Mesenchymal stem cell (in vitro differentiated cells and primary cell): ENCODE results near the gene MRPL4.

ENCODE experiments used
- DNase-seq: peaks from one replicate; pipeline ENCODE4 v3.0.0-alpha.2; 2013
- H2AFZ ChIP-seq: one replicate; pipeline ENCODE4 v1.6.1; 2013; ENCODE audit warnings: low read depth, mild to moderate bottlenecking, control low read depth, inconsistent platforms, low read length, moderate library complexity
- H2AK5ac ChIP-seq: 2 replicates; pipeline ENCODE4 v1.6.1; 2013; ENCODE audit warnings: low read length, moderate library complexity, mild to moderate bottlenecking, inconsistent platforms; ENCODE audit not compliant: severe bottlenecking
- H2BK120ac ChIP-seq: one replicate; pipeline ENCODE4 v1.6.1; 2013; ENCODE audit warnings: low read depth, mild to moderate bottlenecking, inconsistent platforms, low read length, moderate library complexity
- H2BK12ac ChIP-seq, 2 experiments: one replicate each; pipeline ENCODE4 v1.6.1; 2013; ENCODE audit warnings: inconsistent platforms in 2 of 2, low read length in 2 of 2, mild to moderate bottlenecking in 2 of 2, moderate library complexity in 2 of 2, control low read depth in 1 of 2
- H2BK15ac ChIP-seq: one replicate; pipeline ENCODE4 v1.6.1; 2013; ENCODE audit warnings: mild to moderate bottlenecking, low read depth, inconsistent platforms; ENCODE audit not compliant: poor library complexity, severe bottlenecking
- H2BK5ac ChIP-seq: 2 replicates; pipeline ENCODE4 v1.6.1; 2013; ENCODE audit warnings: low read depth, mild to moderate bottlenecking, low read length, control low read depth, inconsistent platforms; ENCODE audit not compliant: poor library complexity, severe bottlenecking
- H3K14ac ChIP-seq, 2 experiments: one replicate each; pipeline ENCODE4 v1.6.1; 2013; ENCODE audit warnings: inconsistent platforms in 2 of 2, low read length in 2 of 2, control low read depth in 1 of 2, mild to moderate bottlenecking in 1 of 2, moderate library complexity in 1 of 2
- H3K18ac ChIP-seq, 2 experiments: one replicate each; pipeline ENCODE4 v1.6.1; 2013; ENCODE audit warnings: inconsistent platforms in 2 of 2, low read length in 2 of 2, control low read depth in 1 of 2, low read depth in 1 of 2, mild to moderate bottlenecking in 1 of 2
- H3K23ac ChIP-seq, 2 experiments: one replicate each; pipeline ENCODE4 v1.6.1; 2013; ENCODE audit warnings: inconsistent platforms in 2 of 2, low read length in 2 of 2, mild to moderate bottlenecking in 2 of 2, moderate library complexity in 2 of 2, control low read depth in 1 of 2
- H3K27ac ChIP-seq: 2 replicates; pipeline ENCODE4 v1.5.1; 2013; ENCODE audit warnings: mild to moderate bottlenecking, moderate library complexity, low read length, control low read depth, inconsistent platforms; ENCODE audit not compliant: poor library complexity, severe bottlenecking
- H3K27me3 ChIP-seq, 2 experiments: 2 replicates each; pipeline versions ENCODE4 v1.6.1 to v1.7.0; 2013; ENCODE audit warnings: low read length in 2 of 2, mild to moderate bottlenecking in 2 of 2, moderate library complexity in 2 of 2, control low read depth in 1 of 2, inconsistent platforms in 1 of 2; ENCODE audit not compliant: control insufficient read depth in 1 of 2, insufficient read depth in 1 of 2
- H3K36me3 ChIP-seq, 2 experiments: 2 replicates each; pipeline versions ENCODE4 v1.6.1 to v1.7.0; 2013; ENCODE audit warnings: low read length in 2 of 2, control low read depth in 1 of 2, inconsistent platforms in 1 of 2, low read depth in 1 of 2, mild to moderate bottlenecking in 1 of 2; ENCODE audit not compliant: insufficient read depth in 2 of 2, control insufficient read depth in 1 of 2
- H3K4ac ChIP-seq, 2 experiments: one replicate each; pipeline ENCODE4 v1.6.1; 2013; ENCODE audit warnings: inconsistent platforms in 2 of 2, low read length in 2 of 2, mild to moderate bottlenecking in 2 of 2, moderate library complexity in 2 of 2, control low read depth in 1 of 2, low read depth in 1 of 2
- H3K4me1 ChIP-seq: 2 replicates; pipeline ENCODE4 v1.6.1; 2013; ENCODE audit warnings: low read depth, low read length, control low read depth; ENCODE audit not compliant: control insufficient read depth, insufficient read depth
- H3K4me2 ChIP-seq: 2 replicates; pipeline ENCODE4 v1.6.1; 2013; ENCODE audit warnings: low read length, mild to moderate bottlenecking, inconsistent platforms; ENCODE audit not compliant: poor library complexity, severe bottlenecking
- H3K4me3 ChIP-seq, 2 experiments: 2 replicates each; pipeline versions ENCODE4 v1.5.1 to v1.7.0; 2013; ENCODE audit warnings: low read length in 2 of 2, mild to moderate bottlenecking in 2 of 2, control low read depth in 1 of 2, low read depth in 1 of 2; ENCODE audit not compliant: insufficient read depth in 1 of 2
- H3K79me1 ChIP-seq: replicated peaks from 2 replicates; pipeline ENCODE4 v1.6.1; 2013; ENCODE audit warnings: mild to moderate bottlenecking, control low read depth, low read length, inconsistent platforms; ENCODE audit not compliant: poor library complexity, severe bottlenecking
- H3K9ac ChIP-seq: 2 replicates; pipeline ENCODE4 v1.7.0; 2013; ENCODE audit warnings: mild to moderate bottlenecking, low read length, moderate library complexity
- H3K9me3 ChIP-seq: 2 replicates; pipeline ENCODE4 v1.7.0; 2013; ENCODE audit warnings: mild to moderate bottlenecking, low read length; ENCODE audit not compliant: control insufficient read depth
- H4K8ac ChIP-seq: one replicate; pipeline ENCODE4 v1.6.1; 2013; ENCODE audit warnings: inconsistent platforms, mild to moderate bottlenecking, low read length, moderate library complexity
- H4K91ac ChIP-seq: one replicate; pipeline ENCODE4 v1.6.1; 2013; ENCODE audit warnings: mild to moderate bottlenecking, low read length, inconsistent platforms
- WGBS: methylation state at CpG from one replicate; pipeline ENCODE4 v1.1.7; 2013; ENCODE audit warnings: mixed read lengths; 5-methylcytosine and 5-hydroxymethylcytosine counted together

MRPL4 gene

GRCh38 chr19:10286803-10287737 lies 35.1 kb downstream of the MRPL4 start, which contains the start of gene ICAM4:
Gene ICAM4 (plus strand): TSS chr19:10286955. CDS start chr19:10287013, 58 bp downstream.
- H3K36me3 ChIP-seq: peaks cover 22 to 34% of the 10 kb centered on the region in 2 experiments
- H3K4me1 ChIP-seq: peaks cover 46% of the 10 kb centered on the region
- peak within 1 kb of the TSS in 1 of 2 experiments; percentile 38 for H3K4ac ChIP-seq
- no peak within 1 kb of the TSS for H3K14ac ChIP-seq
- H2BK15ac ChIP-seq: peak within 1 kb of the TSS; percentile 80
- DNase-seq: peak; percentile 58
- H3K4me2 ChIP-seq: peak within 1 kb of the TSS; percentile 19
- H3K18ac ChIP-seq: peak within 1 kb of the TSS; percentile 8 to 46
- H3K23ac ChIP-seq: no peak within 1 kb of the TSS
- H2BK12ac ChIP-seq: no peak within 1 kb of the TSS
- no peak within 1 kb of the TSS for H3K9ac ChIP-seq
- no peak within 1 kb of the TSS for H2AFZ ChIP-seq
- H3K9me3 ChIP-seq: peaks cover 4% of the 10 kb centered on the region
- H4K91ac ChIP-seq: peak within 1 kb of the TSS; percentile 21
- H2BK120ac ChIP-seq: no peak within 1 kb of the TSS
- H3K27me3 ChIP-seq: peaks cover 50 to 61% of the 10 kb centered on the region in 2 experiments
- no peak within 1 kb of the TSS for H3K27ac ChIP-seq
- peak within 1 kb of the TSS; percentile 27 for H4K8ac ChIP-seq
- 12% methylated on average over 59 of the region's 59 CpGs for WGBS
- no peak within 1 kb of the TSS for H2BK5ac ChIP-seq
- H2AK5ac ChIP-seq: no peak within 1 kb of the TSS
- H3K4me3 ChIP-seq: no peak within 1 kb of the TSS
- H3K79me1 ChIP-seq: no peaks in the 10 kb centered on the region

GRCh38 chr19:10288662-10289166 lies 36.7 kb downstream of the MRPL4 start:
- H3K9me3 ChIP-seq: peaks cover 7% of the 10 kb centered on the region
- peak overlapping the region; percentile 35 to 53 for H3K4me3 ChIP-seq
- H3K18ac ChIP-seq: peak overlapping the region in 1 of 2 experiments; percentile 50
- H3K4ac ChIP-seq: no peak overlapping the region
- H3K27me3 ChIP-seq: peaks cover 67 to 77% of the 10 kb centered on the region in 2 experiments
- H3K4me2 ChIP-seq: peak overlapping the region; percentile 68
- H4K91ac ChIP-seq: no peak overlapping the region
- no peak overlapping the region for H3K27ac ChIP-seq
- no peak overlapping the region for H2BK120ac ChIP-seq
- no peak overlapping the region for H2BK15ac ChIP-seq
- H3K23ac ChIP-seq: no peak overlapping the region
- H2AFZ ChIP-seq: peak overlapping the region; percentile 8
- no peak overlapping the region for H3K9ac ChIP-seq
- no peak overlapping the region for H2BK5ac ChIP-seq
- WGBS: 8% methylated on average over 17 of the region's 23 CpGs
- no peaks in the 10 kb centered on the region for H3K79me1 ChIP-seq
- H3K14ac ChIP-seq: no peak overlapping the region
- H2AK5ac ChIP-seq: no peak overlapping the region
- H3K4me1 ChIP-seq: peaks cover 53% of the 10 kb centered on the region
- H4K8ac ChIP-seq: no peak overlapping the region
- DNase-seq: peak; percentile 50
- peaks cover 18 to 26% of the 10 kb centered on the region in 2 experiments for H3K36me3 ChIP-seq
- no peak overlapping the region for H2BK12ac ChIP-seq

- DNase-seq: peak; percentile 62
- H3K23ac ChIP-seq: no peak overlapping the region
- no peak overlapping the region for H2AK5ac ChIP-seq
- H3K4me3 ChIP-seq: peak overlapping the region; percentile 35 to 53
- no peak overlapping the region for H4K91ac ChIP-seq
- H3K79me1 ChIP-seq: no peaks in the 10 kb centered on the region
- no peak overlapping the region for H3K9ac ChIP-seq
- peak overlapping the region; percentile 18 for H2AFZ ChIP-seq
- peaks cover 73 to 83% of the 10 kb centered on the region in 2 experiments for H3K27me3 ChIP-seq
- no peak overlapping the region for H2BK120ac ChIP-seq
- H3K4ac ChIP-seq: no peak overlapping the region
- H3K36me3 ChIP-seq: peaks cover 14 to 20% of the 10 kb centered on the region in 2 experiments
- WGBS: 2% methylated on average over 37 of the region's 50 CpGs
- peak overlapping the region; percentile 68 for H3K4me2 ChIP-seq
- H3K18ac ChIP-seq: peak overlapping the region in 1 of 2 experiments; percentile 50
- H3K9me3 ChIP-seq: peaks cover 9% of the 10 kb centered on the region
- H3K4me1 ChIP-seq: peaks cover 55% of the 10 kb centered on the region
- H3K14ac ChIP-seq: no peak overlapping the region
- no peak overlapping the region for H3K27ac ChIP-seq
- H2BK15ac ChIP-seq: peak overlapping the region; percentile 31
- H2BK5ac ChIP-seq: no peak overlapping the region
- H2BK12ac ChIP-seq: no peak overlapping the region
- H4K8ac ChIP-seq: no peak overlapping the region
Measured at GRCh38 chr19:10289167-10289835, 37.3 kb downstream of the MRPL4 start.
